MM.1S (cell line): Measurements from ENCODE around the gene PIK3CD.

Experiments
- CTCF ChIP-seq: fragments of 300-600 bp; sonication (generic); IDR thresholded peaks from 2 replicates; pipeline ENCODE4 v1.5.1; 2016; ENCODE audit warnings: antibody characterized with exemption, low read length, mixed read lengths
- EZH2 ChIP-seq: fragments of 300-600 bp; sonication (generic); optimal IDR thresholded peaks from 2 replicates; pipeline ENCODE3; 2017; ENCODE audit warnings: low read depth, mild to moderate bottlenecking, antibody characterized with exemption, low read length, mixed read lengths
- EZH2phosphoT487 ChIP-seq: fragments of 300-600 bp; sonication (generic); IDR thresholded peaks from 2 replicates; pipeline ENCODE4 v1.6.1; 2018; ENCODE audit warnings: antibody characterized with exemption, low read length

GRCh38 chr1:9611716-9612115, 39.8 kb upstream of the PIK3CD start:
- TF ChIP-seq CTCF (no peak), EZH2 (no peak), EZH2phosphoT487 (no peak)
